GM23248 (cell line): Measurements from ENCODE around the gene GNAQ. TPM values are rescaled to one million over a fixed set of nuclear protein-coding genes. Genes with fewer than 3 reads are reported as not detected.

Experiments used
- DNase-seq: peaks from one replicate; pipeline ENCODE4 v3.0.0-alpha.2; 2015
- H2AFZ ChIP-seq: fragments of 200-600 bp; sonication (generic); 2 replicates; pipeline ENCODE4 v1.6.1; 2016; ENCODE audit warnings: antibody characterized with exemption
- H3F3A ChIP-seq: fragments of 200-600 bp; sonication (generic); 2 replicates; pipeline ENCODE4 v1.6.1; 2016; ENCODE audit warnings: mild to moderate bottlenecking, antibody characterized with exemption, mixed run types; ENCODE audit not compliant: insufficient read depth
- H3K27ac ChIP-seq: fragments of 200-600 bp; sonication (generic); 2 replicates; pipeline ENCODE4 v1.5.1; 2016; ENCODE audit warnings: mild to moderate bottlenecking
- H3K27me3 ChIP-seq: fragments of 200-600 bp; sonication (generic); replicated peaks from 2 replicates; pipeline ENCODE4 v1.6.1; 2016; ENCODE audit warnings: mild to moderate bottlenecking; ENCODE audit not compliant: insufficient read depth
- H3K36me3 ChIP-seq: fragments of 200-600 bp; sonication (generic); 2 replicates; pipeline ENCODE4 v1.6.1; 2016; ENCODE audit warnings: low read depth, mild to moderate bottlenecking
- H3K4me1 ChIP-seq: fragments of 200-600 bp; sonication (generic); 2 replicates; pipeline ENCODE4 v1.6.1; 2016; ENCODE audit warnings: mild to moderate bottlenecking; ENCODE audit not compliant: insufficient read depth
- H3K4me2 ChIP-seq: fragments of 200-600 bp; sonication (generic); one replicate; pipeline ENCODE4 v1.6.1; 2016; ENCODE audit warnings: mild to moderate bottlenecking; ENCODE audit not compliant: unreplicated experiment
- H3K4me3 ChIP-seq: fragments of 200-600 bp; sonication (generic); 2 replicates; pipeline ENCODE4 v1.5.1; 2016; ENCODE audit warnings: mild to moderate bottlenecking
- H3K79me2 ChIP-seq: fragments of 200-600 bp; sonication (generic); 2 replicates; pipeline ENCODE4 v1.6.1; 2016; ENCODE audit warnings: mild to moderate bottlenecking; ENCODE audit not compliant: insufficient read depth
- H3K9ac ChIP-seq: fragments of 200-600 bp; sonication (generic); 2 replicates; pipeline ENCODE4 v1.6.1; 2016; ENCODE audit warnings: mild to moderate bottlenecking
- H3K9me2 ChIP-seq: fragments of 200-600 bp; sonication (generic); 2 replicates; pipeline ENCODE4 v1.6.1; 2016; ENCODE audit warnings: mixed run types, mild to moderate bottlenecking, moderate library complexity; ENCODE audit not compliant: insufficient read depth
- H3K9me3 ChIP-seq: fragments of 200-600 bp; sonication (generic); one replicate; pipeline ENCODE4 v1.6.1; 2017; ENCODE audit warnings: low read depth
- H4K20me1 ChIP-seq: fragments of 200-600 bp; sonication (generic); 2 replicates; pipeline ENCODE4 v1.6.0; 2016; ENCODE audit not compliant: insufficient read depth
- EZH2 ChIP-seq: fragments of 200-600 bp; sonication (generic); IDR thresholded peaks from 2 replicates; pipeline ENCODE4 v1.6.1; 2018; ENCODE audit warnings: antibody characterized with exemption, mild to moderate bottlenecking; ENCODE audit not compliant: insufficient read depth, poor library complexity, severe bottlenecking
- EZH2phosphoT487 ChIP-seq: fragments of 200-600 bp; sonication (generic); IDR thresholded peaks from 2 replicates; pipeline ENCODE4 v1.6.1; 2018; ENCODE audit warnings: antibody characterized with exemption, moderate library complexity, mild to moderate bottlenecking, low read depth; ENCODE audit not compliant: insufficient read depth
- WGBS, 2 experiments: methylation state at CpG; one replicate each; pipeline ENCODE4 v1.1.6; 2015 to 2017; ENCODE audit warnings: low lambda C conversion rate in 2 of 2, low coverage in 1 of 2; ENCODE audit errors: missing lambda C conversion rate in 2 of 2; 5-methylcytosine and 5-hydroxymethylcytosine counted together
- in situ Hi-C: fragments of 300-500 bp; cut with MboI; formaldehyde crosslinking; loops from 2 replicates; pipeline ENCODE4 v1.15.0; 2020
- polyA plus RNA-seq: library from polyadenylated mRNA; unstranded; fragments of >200 nt; fragmentation: Nextera tagmentation; extraction: Ambion mirVana; gene quantifications from 2 replicates; pipeline ENCODE4 v1.2.1, GENCODE V29; 2016
- total RNA-seq: library from RNA; depleted of rRNA; stranded (reverse); fragments of >200 nt; shearing (Covaris generic); gene quantifications from 2 replicates; pipeline ENCODE4 v1.2.3, GENCODE V29; 2014

Gene GNAQ
- total and polyA plus RNA-seq, 2 experiments from 2014 or later: 11.5 to 32.7 TPM

DNA sequence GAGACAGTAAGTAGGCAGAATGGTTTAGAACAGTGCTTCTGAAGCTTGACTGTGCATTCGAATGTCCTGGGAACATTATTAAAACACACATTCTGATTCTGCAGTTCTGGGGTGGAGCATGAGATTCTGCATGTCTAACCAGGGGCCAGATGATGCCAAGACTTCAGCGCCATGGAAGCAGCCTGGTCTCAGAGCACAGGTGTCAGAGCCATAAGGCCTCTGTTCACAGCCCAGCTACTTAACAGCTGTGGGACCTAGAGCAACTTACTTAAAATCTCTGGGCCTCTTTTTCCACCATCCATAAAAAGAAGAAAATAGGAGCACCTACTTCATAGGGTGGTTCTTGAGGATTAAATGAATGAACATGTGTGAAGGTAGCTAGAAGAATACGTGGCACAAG, 84.0 kb downstream of the GNAQ start:
- DNase-seq: no peak
- H3K79me2 ChIP-seq: peaks cover 99% of the 10 kb centered on the region
- H3K9me3 ChIP-seq: no peaks in the 10 kb centered on the region
- H3K4me2 ChIP-seq: no peak overlapping the region
- H3K27ac ChIP-seq: no peak overlapping the region
- WGBS, 2 experiments: 71 to 75% methylated on average over 3 of the region's 3 CpGs
- TF ChIP-seq EZH2phosphoT487 (no peak), EZH2 (no peak)
- peaks cover 27% of the 10 kb centered on the region for H3K4me1 ChIP-seq
- H2AFZ ChIP-seq: no peak overlapping the region
- H3K36me3 ChIP-seq: no peaks in the 10 kb centered on the region
- no peak overlapping the region for H3K9ac ChIP-seq
- in situ Hi-C loops: no loop called here
- H4K20me1 ChIP-seq: no peaks in the 10 kb centered on the region; the same call in 1 of the 2 replicates
- no peak overlapping the region for H3K4me3 ChIP-seq
- H3K9me2 ChIP-seq: no peaks in the 10 kb centered on the region
- H3K27me3 ChIP-seq: no peaks in the 10 kb centered on the region
- H3F3A ChIP-seq: peaks cover 5% of the 10 kb centered on the region; the same call in 1 of the 2 replicates

DNA sequence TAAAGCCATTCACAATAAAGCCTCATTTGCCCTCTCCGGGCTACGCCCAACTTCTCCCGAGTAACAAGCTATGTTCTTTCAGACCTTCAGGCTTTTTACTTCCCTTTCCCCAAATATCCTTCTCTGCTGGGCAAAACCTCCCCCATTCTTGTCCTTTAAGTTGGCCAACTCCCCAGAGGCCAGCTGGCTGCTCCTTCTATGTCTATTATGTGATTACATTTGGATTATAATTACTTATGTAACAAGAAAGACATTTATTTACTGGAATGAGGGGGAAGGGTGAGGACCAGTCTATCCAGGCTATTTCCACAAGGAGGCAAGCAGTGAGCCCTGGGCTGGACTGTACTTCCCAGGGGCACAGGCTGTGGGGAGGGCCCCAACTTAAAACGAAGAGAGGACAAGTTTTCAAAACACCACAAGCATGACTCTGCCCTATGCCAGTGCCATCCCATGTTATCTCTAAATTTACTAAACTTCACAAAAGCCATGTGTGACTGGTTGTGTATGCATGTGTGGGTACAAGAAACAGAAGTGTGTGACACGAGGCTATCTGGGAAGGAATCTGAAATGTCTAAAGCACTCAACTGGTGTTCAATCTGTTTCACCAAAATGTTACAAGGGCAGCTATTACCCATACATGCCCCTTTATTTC, 84.5 kb downstream of the GNAQ start:
- Histone ChIP-seq H3K9me3 (no peaks in the 10 kb centered on the region), H3K36me3 (no peaks in the 10 kb centered on the region), H3K79me2 (peaks cover 99% of the 10 kb centered on the region), H3K4me2 (no peak overlapping the region), H3K4me1 (peaks cover 22% of the 10 kb centered on the region), H4K20me1 (no peaks in the 10 kb centered on the region; the same call in 1 of the 2 replicates), H2AFZ (no peak overlapping the region), H3K9me2 (no peaks in the 10 kb centered on the region), H3K27me3 (no peaks in the 10 kb centered on the region), H3F3A (no peaks in the 10 kb centered on the region), H3K27ac (no peak overlapping the region), H3K4me3 (no peak overlapping the region), H3K9ac (no peak overlapping the region)
- DNase-seq: no peak
- no peak for TF ChIP-seq EZH2
- no peak for TF ChIP-seq EZH2phosphoT487
- in situ Hi-C loops: no loop called here
- WGBS, 2 experiments: 70 to 74% methylated on average over 5 of the region's 5 CpGs

DNA sequence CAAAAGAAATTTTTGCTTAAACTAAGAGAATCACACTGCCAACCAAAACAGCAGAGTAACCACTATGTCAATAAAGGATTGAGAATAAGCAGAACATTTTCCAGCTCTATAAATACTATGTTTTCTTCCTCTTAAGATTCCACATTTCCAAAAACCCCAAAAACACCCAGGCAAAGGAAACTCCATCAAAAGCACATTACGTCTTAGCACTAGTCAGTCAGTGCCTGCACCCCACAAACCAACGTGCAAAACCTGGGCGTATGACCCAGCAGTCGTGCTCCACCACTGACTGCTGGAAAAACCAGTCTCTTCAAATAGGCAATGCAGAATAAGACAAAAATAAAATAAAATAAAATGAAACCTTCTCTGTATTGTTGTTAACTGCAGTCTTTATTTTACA, 85.3 kb downstream of the GNAQ start:
- no peak for DNase-seq
- Histone ChIP-seq H3K27ac (no peak overlapping the region), H3K9me2 (no peaks in the 10 kb centered on the region), H3F3A (no peaks in the 10 kb centered on the region), H4K20me1 (no peaks in the 10 kb centered on the region; the same call in 1 of the 2 replicates), H3K36me3 (no peaks in the 10 kb centered on the region), H3K9me3 (no peaks in the 10 kb centered on the region), H3K4me1 (peaks cover 15% of the 10 kb centered on the region), H3K79me2 (peaks cover 99% of the 10 kb centered on the region), H3K4me3 (no peak overlapping the region), H2AFZ (no peak overlapping the region), H3K4me2 (no peak overlapping the region), H3K9ac (no peak overlapping the region), H3K27me3 (no peaks in the 10 kb centered on the region)
- in situ Hi-C loops: no loop called here
- TF ChIP-seq EZH2 (no peak), EZH2phosphoT487 (no peak)
- WGBS, 2 experiments: 85 to 90% methylated on average over 4 of the region's 4 CpGs

DNA sequence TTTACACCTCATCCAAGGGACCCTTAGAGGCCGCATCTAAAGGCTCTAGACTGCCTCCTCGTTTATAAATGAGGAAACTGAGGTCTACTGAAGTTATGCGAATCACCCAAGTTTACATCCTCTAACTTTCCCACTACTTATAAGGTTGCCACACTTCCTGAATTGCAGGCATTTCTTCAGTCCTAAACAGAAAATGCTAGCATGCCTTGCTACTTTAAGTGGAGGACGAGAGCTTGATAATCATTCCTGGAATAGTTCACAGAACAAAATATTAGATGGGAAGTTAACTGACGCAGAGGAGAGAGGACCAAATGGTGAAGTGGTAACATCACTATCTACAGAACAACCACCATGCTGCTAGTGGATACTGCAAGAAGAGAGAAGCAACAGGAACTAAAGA, 85.8 kb downstream of the GNAQ start:
- Histone ChIP-seq H3K9me2 (no peaks in the 10 kb centered on the region), H3K27me3 (no peaks in the 10 kb centered on the region), H2AFZ (no peak overlapping the region), H3K79me2 (peaks cover 98% of the 10 kb centered on the region), H3K4me2 (no peak overlapping the region), H3K36me3 (no peaks in the 10 kb centered on the region), H3F3A (no peaks in the 10 kb centered on the region), H3K9ac (no peak overlapping the region), H3K4me1 (peaks cover 15% of the 10 kb centered on the region), H4K20me1 (no peaks in the 10 kb centered on the region; the same call in 1 of the 2 replicates), H3K4me3 (no peak overlapping the region), H3K27ac (no peak overlapping the region), H3K9me3 (no peaks in the 10 kb centered on the region)
- DNase-seq: peak; percentile 20
- WGBS, 2 experiments: 73 to 75% methylated on average over 5 of the region's 5 CpGs
- in situ Hi-C loops: no loop called here
- TF ChIP-seq EZH2: no peak
- TF ChIP-seq EZH2phosphoT487: no peak
